ENCODE data around the gene NRXN2.
A peak's percentile ranks its signal among the peaks of the same experiment; 100 is the strongest.

NRXN2 gene

GRCh38 chr11:64698427-64698826 is 24.6 kb downstream of the NRXN2 start:
- no peak for DNase-seq (ENCODE audit: low read depth in 2 of 2)

- DNase-seq (ENCODE audit: low read depth in 2 of 2): no peak
Observed at GRCh38 chr11:64697663-64698375, 25.2 kb downstream of the NRXN2 start.

- no peak for DNase-seq (ENCODE audit: low read depth in 2 of 2)
Observed at GRCh38 chr11:64696045-64696444, 27.0 kb downstream of the NRXN2 start.

- DNase-seq (ENCODE audit: low read depth in 2 of 2): no peak
Observed at GRCh38 chr11:64695548-64695947, 27.4 kb downstream of the NRXN2 start.

- no peak for DNase-seq (ENCODE audit: low read depth in 2 of 2)
Observed at GRCh38 chr11:64694821-64695365, 28.1 kb downstream of the NRXN2 start.

GRCh38 chr11:64694026-64694755 is 28.8 kb downstream of the NRXN2 start:
- DNase-seq (ENCODE audit: low read depth in 2 of 2): no peak

GRCh38 chr11:64692764-64693331 is 30.1 kb downstream of the NRXN2 start:
- no peak for DNase-seq (ENCODE audit: low read depth in 2 of 2)

- no peak for DNase-seq (ENCODE audit: low read depth in 2 of 2)
Observed at GRCh38 chr11:64691543-64691942, 31.5 kb downstream of the NRXN2 start.

- DNase-seq (ENCODE audit: low read depth in 2 of 2): no peak
Observed at GRCh38 chr11:64690235-64690634, 32.8 kb downstream of the NRXN2 start.

GRCh38 chr11:64688534-64688982 is 34.4 kb downstream of the NRXN2 start:
- peak; percentile 77 to 84 for DNase-seq (ENCODE audit: low read depth in 2 of 2)

GRCh38 chr11:64687643-64688533 is 35.1 kb downstream of the NRXN2 start:
- no peak for DNase-seq (ENCODE audit: low read depth in 2 of 2)

- DNase-seq (ENCODE audit: low read depth in 2 of 2): no peak
Observed at GRCh38 chr11:64687204-64687603, 35.8 kb downstream of the NRXN2 start.

GRCh38 chr11:64686466-64687170 is 36.4 kb downstream of the NRXN2 start:
- no peak for DNase-seq (ENCODE audit: low read depth in 2 of 2)

GRCh38 chr11:64685536-64685935 is 37.5 kb downstream of the NRXN2 start:
- no peak for DNase-seq (ENCODE audit: low read depth in 2 of 2)

GRCh38 chr11:64684357-64684756 is 38.6 kb downstream of the NRXN2 start:
- DNase-seq (ENCODE audit: low read depth in 2 of 2): no peak

GRCh38 chr11:64681171-64681570 is 41.8 kb downstream of the NRXN2 start:
- DNase-seq (ENCODE audit: low read depth in 2 of 2): no peak

- DNase-seq (ENCODE audit: low read depth in 2 of 2): no peak
Observed at GRCh38 chr11:64679846-64680245, 43.2 kb downstream of the NRXN2 start.

- no peak for DNase-seq (ENCODE audit: low read depth in 2 of 2)
Observed at GRCh38 chr11:64677441-64678023, 45.5 kb downstream of the NRXN2 start.

GRCh38 chr11:64676261-64676615 is 46.8 kb downstream of the NRXN2 start:
- no peak for DNase-seq (ENCODE audit: low read depth in 2 of 2)

- DNase-seq (ENCODE audit: low read depth in 2 of 2): no peak
Observed at GRCh38 chr11:64675450-64676260, 47.3 kb downstream of the NRXN2 start.
